ENCODE data around the gene SCAPER.

The SCAPER gene

DNA sequence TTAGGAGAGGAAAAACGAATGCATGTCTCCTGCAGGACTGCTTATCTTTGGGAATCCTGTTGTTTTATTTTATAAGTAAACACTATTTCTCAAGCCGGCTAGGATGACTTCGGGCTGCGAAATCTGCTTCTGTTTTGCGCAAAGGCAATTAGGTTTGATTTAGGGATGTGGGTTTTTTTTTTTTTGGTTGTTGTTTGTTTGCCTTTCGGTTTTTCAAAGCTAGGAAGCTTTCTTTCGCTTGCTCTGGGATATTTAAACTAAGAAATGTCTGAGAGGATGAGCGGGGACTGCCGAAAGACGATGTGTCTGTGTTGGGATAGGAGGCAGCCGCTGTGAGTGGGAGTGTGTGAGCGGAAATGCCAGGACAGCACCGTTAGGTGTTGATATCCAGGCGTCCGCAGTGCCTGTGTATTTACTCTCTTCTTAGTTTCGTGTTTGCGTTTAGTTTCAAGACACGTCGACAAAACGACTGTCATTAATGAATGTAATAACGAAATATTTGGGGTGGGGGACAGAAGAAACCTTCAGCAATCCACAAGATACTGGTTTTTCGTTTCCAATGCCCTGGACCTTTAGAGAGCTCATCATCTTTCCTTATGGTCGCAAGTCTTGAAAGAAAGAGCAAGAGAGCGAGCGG, 568.0 kb downstream of the SCAPER start:
- no peak overlapping the region for H3K4me3 ChIP-seq (ENCODE audit: low read depth, low read length)
- peaks cover 2% of the 10 kb centered on the region for H3K27me3 ChIP-seq (ENCODE audit: control insufficient read depth, insufficient read depth, low read length)
- TF ChIP-seq, protein P1, sequence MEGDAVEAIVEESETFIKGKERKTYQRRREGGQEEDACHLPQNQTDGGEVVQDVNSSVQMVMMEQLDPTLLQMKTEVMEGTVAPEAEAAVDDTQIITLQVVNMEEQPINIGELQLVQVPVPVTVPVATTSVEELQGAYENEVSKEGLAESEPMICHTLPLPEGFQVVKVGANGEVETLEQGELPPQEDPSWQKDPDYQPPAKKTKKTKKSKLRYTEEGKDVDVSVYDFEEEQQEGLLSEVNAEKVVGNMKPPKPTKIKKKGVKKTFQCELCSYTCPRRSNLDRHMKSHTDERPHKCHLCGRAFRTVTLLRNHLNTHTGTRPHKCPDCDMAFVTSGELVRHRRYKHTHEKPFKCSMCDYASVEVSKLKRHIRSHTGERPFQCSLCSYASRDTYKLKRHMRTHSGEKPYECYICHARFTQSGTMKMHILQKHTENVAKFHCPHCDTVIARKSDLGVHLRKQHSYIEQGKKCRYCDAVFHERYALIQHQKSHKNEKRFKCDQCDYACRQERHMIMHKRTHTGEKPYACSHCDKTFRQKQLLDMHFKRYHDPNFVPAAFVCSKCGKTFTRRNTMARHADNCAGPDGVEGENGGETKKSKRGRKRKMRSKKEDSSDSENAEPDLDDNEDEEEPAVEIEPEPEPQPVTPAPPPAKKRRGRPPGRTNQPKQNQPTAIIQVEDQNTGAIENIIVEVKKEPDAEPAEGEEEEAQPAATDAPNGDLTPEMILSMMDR (IDR thresholded peaks at IDR 0.05), result no peak
- no peaks in the 10 kb centered on the region for H3K4me1 ChIP-seq
- no peak overlapping the region for H3K4me2 ChIP-seq (ENCODE audit: low read length)
- no peaks in the 10 kb centered on the region for H3K79me2 ChIP-seq
- no peaks in the 10 kb centered on the region for H3K9me3 ChIP-seq (ENCODE audit: control insufficient read depth, low read length)
- H3K27ac ChIP-seq, result no peak overlapping the region
- no peak overlapping the region for H3K9ac ChIP-seq
- H2AFZ ChIP-seq, result no peak overlapping the region
- no peaks in the 10 kb centered on the region for H3K36me3 ChIP-seq (ENCODE audit: control insufficient read depth, insufficient read depth, low read length)

DNA sequence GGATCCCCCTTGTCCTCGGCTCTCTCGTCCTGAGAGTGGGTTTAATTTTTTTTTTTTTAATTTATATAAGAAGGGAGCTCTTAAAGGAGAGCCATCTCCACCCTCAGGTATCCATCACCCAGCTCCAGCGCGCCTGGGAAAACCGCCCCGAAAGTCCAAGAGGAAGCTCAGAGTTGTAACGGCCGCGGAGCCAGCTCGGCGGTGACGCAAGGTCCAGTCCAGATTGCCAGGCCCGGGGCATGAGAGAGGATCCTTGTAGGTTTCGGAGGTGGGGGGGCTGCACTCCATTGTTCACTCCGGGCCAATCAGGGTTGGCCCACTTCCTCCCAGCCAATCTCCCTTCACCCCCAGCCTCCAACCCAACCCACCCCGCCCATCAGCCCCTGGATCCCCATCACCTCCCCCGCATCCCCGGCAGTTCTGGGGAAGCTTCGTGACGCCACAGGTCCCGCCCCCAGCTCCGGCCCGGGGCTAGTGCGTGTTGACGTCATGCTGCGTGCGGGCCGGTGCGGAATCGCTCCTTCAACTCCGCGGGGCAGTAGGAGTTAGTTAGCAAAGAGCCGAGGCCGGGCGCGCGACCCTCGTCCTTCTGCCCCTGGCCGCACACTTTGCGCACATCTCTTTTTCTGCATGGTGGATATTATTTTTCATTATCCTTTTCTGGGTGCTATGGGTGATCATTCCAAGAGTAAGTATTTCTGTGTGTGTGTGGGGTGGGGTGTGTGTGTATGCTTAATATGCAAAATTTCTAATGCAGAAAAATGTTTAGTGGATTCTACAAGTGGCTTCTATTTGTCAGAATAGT, 568.7 kb downstream of the SCAPER start, which contains the start of gene ISL2:
TSS of gene ISL2 (plus strand) at position 520 of the 805 bp plus-strand sequence. CDS start at position 631, 111 bp downstream.
- Histone ChIP-seq H3K4me3 (ENCODE audit: low read depth, low read length) (no peak within 1 kb of the TSS), H3K27me3 (ENCODE audit: control insufficient read depth, insufficient read depth, low read length) (no peaks in the 10 kb centered on the region), H3K4me1 (no peaks in the 10 kb centered on the region), H3K79me2 (no peaks in the 10 kb centered on the region), H3K27ac (no peak within 1 kb of the TSS), H3K9me3 (ENCODE audit: control insufficient read depth, low read length) (no peaks in the 10 kb centered on the region), H3K36me3 (ENCODE audit: control insufficient read depth, insufficient read depth, low read length) (no peaks in the 10 kb centered on the region), H3K4me2 (ENCODE audit: low read length) (no peak within 1 kb of the TSS), H3K9ac (no peak within 1 kb of the TSS), H2AFZ (no peak within 1 kb of the TSS)
- TF ChIP-seq, protein P1 (IDR thresholded peaks at IDR 0.05), result no peak

DNA sequence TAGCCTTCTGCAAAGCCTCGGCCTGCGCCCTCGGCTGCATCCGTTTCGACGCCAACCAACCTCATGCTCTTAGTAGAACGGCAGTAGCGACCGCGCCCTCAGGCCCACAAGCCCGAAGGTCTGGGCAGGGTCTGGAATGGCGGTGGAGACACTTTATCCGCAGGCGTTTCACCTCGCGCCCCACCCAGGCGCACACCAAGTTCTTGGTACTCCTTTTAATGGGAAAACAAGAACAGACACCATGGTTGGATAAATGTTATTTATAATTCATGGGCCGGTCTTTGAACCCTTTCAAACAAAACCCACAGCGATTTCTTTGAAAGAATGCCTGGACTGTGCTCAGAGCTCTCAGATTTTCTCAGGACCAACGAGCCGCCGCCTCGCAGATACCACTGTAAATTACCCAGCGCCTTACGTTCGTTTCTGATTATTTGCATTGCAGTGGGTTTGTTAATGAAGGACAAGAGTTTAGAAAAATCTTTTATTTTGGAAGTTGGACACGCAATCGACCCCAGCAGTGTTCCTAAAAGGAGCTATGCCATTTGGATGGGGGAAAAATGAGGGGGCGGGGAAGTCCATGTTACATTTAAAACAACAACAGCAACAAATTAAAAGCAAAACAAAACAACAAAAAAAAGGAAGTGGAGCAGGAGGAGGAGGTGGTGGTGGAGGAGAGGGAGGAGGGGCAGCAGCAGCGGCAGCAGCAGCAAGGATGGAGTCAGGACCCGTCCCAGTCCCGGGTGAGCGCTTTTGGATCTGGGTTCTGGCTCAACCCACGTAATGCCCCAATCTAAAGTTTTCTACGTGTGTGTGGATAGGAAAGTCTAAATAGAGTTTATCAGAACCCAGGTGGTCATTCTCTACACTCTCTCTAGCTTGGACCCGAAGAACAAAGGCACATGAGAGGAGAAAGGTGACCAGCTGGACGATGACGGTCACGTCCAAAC, 569.6 kb downstream of the SCAPER start:
- Histone ChIP-seq H3K27ac (no peak overlapping the region), H3K4me1 (no peaks in the 10 kb centered on the region), H3K4me2 (ENCODE audit: low read length) (no peak overlapping the region), H3K9me3 (ENCODE audit: control insufficient read depth, low read length) (no peaks in the 10 kb centered on the region), H2AFZ (no peak overlapping the region), H3K4me3 (ENCODE audit: low read depth, low read length) (no peak overlapping the region), H3K36me3 (ENCODE audit: control insufficient read depth, insufficient read depth, low read length) (no peaks in the 10 kb centered on the region), H3K9ac (no peak overlapping the region), H3K27me3 (ENCODE audit: control insufficient read depth, insufficient read depth, low read length) (no peaks in the 10 kb centered on the region), H3K79me2 (no peaks in the 10 kb centered on the region)
- TF ChIP-seq, protein P1 (IDR thresholded peaks at IDR 0.05), result no peak

DNA sequence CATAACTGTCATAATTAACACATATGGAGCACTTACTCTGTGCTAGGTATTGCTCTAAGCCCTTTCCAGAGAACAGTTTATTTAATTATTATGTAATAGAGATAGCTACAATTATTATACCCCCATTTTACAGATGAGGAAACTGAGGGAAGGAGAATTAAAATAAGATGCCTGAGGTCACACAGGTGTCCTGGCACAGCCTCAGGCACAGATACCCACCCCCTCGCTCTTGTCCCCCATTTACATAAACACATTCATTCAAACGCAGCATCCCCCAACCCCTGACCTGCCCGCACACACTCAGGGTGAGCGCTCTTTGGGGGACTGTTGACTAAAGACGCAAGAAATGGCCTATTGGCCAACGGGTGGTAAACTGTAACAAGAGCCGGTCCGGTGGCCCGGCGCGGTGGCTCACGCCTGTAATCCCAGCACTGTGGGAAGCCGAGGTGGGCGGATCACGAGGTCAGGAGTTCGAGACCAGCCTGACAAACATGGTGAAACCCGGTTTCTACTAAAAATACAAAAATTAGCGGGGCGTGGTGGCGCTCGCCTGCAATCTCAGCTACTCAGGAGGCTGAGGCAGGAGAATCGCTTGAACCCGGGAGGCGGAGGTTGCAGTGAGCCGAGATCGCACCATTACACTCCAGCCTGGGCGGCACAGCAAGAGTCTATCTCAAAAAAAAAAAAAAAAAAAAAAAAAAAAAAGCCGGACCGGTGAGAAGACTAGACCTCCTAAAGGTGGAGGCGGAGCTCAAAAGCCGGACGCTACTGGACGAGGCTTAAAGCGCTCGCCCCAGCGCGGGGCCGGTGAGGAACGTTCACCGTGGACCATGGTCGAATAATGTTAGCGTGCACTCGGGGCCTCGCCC, 570.5 kb downstream of the SCAPER start:
- TF ChIP-seq, protein P1 (IDR thresholded peaks at IDR 0.05), result no peak
- no peaks in the 10 kb centered on the region for H3K36me3 ChIP-seq (ENCODE audit: control insufficient read depth, insufficient read depth, low read length)
- H3K4me3 ChIP-seq (ENCODE audit: low read depth, low read length), result no peak overlapping the region
- H3K79me2 ChIP-seq, result no peaks in the 10 kb centered on the region
- H2AFZ ChIP-seq, result no peak overlapping the region
- H3K9me3 ChIP-seq (ENCODE audit: control insufficient read depth, low read length), result no peaks in the 10 kb centered on the region
- H3K27ac ChIP-seq, result no peak overlapping the region
- H3K9ac ChIP-seq, result no peak overlapping the region
- H3K27me3 ChIP-seq (ENCODE audit: control insufficient read depth, insufficient read depth, low read length), result no peaks in the 10 kb centered on the region
- no peaks in the 10 kb centered on the region for H3K4me1 ChIP-seq
- no peak overlapping the region for H3K4me2 ChIP-seq (ENCODE audit: low read length)
